ENCODE measurements around the gene PDE4D.
"Not testable (repeated sequence)": the region's sequence is repeated elsewhere in the genome, so short reads cannot be mapped to it uniquely, and the experiment has no call there.

PDE4D gene

DNA sequence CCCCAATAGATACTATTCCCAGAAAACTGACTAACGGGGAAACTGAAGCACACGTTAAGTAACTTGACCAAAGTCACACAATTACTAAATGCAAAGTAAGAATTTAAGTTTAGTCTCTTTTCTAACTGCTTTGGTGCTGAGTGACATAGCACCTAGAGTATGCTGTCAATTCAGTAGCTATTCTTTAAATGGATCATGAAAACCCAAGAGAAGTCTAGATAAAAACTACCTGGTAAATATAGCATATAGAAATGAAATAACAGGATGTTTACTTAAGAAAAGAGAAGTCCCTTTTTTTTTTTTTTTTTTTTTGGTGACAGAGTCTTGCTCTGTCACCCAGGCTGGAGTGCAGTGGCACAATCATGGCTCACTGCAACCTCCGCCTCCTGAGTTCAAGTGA lies 129.2 kb downstream of the PDE4D start:
- TF ChIP-seq TCF4 (CRISPR knock-in tag; IDR thresholded peaks at IDR 0.05; ENCODE audit: borderline replicate concordance) (no peak), CSDC2 (CRISPR knock-in tag; IDR thresholded peaks at IDR 0.05) (no peak), SNAI2 (CRISPR knock-in tag; IDR thresholded peaks at IDR 0.05) (no peak), RARB (CRISPR knock-in tag; IDR thresholded peaks at IDR 0.05) (no peak), ISL1 (CRISPR knock-in tag; IDR thresholded peaks at IDR 0.05) (no peak), ZFP30 (CRISPR knock-in tag; IDR thresholded peaks at IDR 0.05) (no peak), PPARA (CRISPR knock-in tag; IDR thresholded peaks at IDR 0.05; ENCODE audit: borderline replicate concordance) (no peak), OSR1 (CRISPR knock-in tag; IDR thresholded peaks at IDR 0.05) (no peak), ZFP3 (CRISPR knock-in tag; IDR thresholded peaks at IDR 0.05) (no peak), ESRRG (CRISPR knock-in tag; IDR thresholded peaks at IDR 0.05) (no peak), ZNF8 (CRISPR knock-in tag; IDR thresholded peaks at IDR 0.05) (no peak), ARNTL (CRISPR knock-in tag; IDR thresholded peaks at IDR 0.05; ENCODE audit: borderline replicate concordance, low read depth) (no peak)
- TF ChIP-seq, protein P1, sequence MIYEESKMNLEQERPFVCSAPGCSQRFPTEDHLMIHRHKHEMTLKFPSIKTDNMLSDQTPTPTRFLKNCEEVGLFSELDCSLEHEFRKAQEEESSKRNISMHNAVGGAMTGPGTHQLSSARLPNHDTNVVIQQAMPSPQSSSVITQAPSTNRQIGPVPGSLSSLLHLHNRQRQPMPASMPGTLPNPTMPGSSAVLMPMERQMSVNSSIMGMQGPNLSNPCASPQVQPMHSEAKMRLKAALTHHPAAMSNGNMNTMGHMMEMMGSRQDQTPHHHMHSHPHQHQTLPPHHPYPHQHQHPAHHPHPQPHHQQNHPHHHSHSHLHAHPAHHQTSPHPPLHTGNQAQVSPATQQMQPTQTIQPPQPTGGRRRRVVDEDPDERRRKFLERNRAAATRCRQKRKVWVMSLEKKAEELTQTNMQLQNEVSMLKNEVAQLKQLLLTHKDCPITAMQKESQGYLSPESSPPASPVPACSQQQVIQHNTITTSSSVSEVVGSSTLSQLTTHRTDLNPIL (CRISPR knock-in tag; IDR thresholded peaks at IDR 0.05; ENCODE audit: low read depth) = no peak
- TF ChIP-seq, protein P2, sequence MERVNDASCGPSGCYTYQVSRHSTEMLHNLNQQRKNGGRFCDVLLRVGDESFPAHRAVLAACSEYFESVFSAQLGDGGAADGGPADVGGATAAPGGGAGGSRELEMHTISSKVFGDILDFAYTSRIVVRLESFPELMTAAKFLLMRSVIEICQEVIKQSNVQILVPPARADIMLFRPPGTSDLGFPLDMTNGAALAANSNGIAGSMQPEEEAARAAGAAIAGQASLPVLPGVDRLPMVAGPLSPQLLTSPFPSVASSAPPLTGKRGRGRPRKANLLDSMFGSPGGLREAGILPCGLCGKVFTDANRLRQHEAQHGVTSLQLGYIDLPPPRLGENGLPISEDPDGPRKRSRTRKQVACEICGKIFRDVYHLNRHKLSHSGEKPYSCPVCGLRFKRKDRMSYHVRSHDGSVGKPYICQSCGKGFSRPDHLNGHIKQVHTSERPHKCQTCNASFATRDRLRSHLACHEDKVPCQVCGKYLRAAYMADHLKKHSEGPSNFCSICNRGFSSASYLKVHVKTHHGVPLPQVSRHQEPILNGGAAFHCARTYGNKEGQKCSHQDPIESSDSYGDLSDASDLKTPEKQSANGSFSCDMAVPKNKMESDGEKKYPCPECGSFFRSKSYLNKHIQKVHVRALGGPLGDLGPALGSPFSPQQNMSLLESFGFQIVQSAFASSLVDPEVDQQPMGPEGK (CRISPR knock-in tag; IDR thresholded peaks at IDR 0.05; ENCODE audit: borderline replicate concordance) = no peak
- TF ChIP-seq, protein P3, sequence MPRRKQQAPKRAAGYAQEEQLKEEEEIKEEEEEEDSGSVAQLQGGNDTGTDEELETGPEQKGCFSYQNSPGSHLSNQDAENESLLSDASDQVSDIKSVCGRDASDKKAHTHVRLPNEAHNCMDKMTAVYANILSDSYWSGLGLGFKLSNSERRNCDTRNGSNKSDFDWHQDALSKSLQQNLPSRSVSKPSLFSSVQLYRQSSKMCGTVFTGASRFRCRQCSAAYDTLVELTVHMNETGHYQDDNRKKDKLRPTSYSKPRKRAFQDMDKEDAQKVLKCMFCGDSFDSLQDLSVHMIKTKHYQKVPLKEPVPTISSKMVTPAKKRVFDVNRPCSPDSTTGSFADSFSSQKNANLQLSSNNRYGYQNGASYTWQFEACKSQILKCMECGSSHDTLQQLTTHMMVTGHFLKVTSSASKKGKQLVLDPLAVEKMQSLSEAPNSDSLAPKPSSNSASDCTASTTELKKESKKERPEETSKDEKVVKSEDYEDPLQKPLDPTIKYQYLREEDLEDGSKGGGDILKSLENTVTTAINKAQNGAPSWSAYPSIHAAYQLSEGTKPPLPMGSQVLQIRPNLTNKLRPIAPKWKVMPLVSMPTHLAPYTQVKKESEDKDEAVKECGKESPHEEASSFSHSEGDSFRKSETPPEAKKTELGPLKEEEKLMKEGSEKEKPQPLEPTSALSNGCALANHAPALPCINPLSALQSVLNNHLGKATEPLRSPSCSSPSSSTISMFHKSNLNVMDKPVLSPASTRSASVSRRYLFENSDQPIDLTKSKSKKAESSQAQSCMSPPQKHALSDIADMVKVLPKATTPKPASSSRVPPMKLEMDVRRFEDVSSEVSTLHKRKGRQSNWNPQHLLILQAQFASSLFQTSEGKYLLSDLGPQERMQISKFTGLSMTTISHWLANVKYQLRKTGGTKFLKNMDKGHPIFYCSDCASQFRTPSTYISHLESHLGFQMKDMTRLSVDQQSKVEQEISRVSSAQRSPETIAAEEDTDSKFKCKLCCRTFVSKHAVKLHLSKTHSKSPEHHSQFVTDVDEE (CRISPR knock-in tag; IDR thresholded peaks at IDR 0.05) = no peak
- TF ChIP-seq, protein P4, sequence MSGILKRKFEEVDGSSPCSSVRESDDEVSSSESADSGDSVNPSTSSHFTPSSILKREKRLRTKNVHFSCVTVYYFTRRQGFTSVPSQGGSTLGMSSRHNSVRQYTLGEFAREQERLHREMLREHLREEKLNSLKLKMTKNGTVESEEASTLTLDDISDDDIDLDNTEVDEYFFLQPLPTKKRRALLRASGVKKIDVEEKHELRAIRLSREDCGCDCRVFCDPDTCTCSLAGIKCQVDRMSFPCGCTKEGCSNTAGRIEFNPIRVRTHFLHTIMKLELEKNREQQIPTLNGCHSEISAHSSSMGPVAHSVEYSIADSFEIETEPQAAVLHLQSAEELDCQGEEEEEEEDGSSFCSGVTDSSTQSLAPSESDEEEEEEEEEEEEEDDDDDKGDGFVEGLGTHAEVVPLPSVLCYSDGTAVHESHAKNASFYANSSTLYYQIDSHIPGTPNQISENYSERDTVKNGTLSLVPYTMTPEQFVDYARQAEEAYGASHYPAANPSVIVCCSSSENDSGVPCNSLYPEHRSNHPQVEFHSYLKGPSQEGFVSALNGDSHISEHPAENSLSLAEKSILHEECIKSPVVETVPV (CRISPR knock-in tag; IDR thresholded peaks at IDR 0.05) = no peak
- TF ChIP-seq, protein P5, sequence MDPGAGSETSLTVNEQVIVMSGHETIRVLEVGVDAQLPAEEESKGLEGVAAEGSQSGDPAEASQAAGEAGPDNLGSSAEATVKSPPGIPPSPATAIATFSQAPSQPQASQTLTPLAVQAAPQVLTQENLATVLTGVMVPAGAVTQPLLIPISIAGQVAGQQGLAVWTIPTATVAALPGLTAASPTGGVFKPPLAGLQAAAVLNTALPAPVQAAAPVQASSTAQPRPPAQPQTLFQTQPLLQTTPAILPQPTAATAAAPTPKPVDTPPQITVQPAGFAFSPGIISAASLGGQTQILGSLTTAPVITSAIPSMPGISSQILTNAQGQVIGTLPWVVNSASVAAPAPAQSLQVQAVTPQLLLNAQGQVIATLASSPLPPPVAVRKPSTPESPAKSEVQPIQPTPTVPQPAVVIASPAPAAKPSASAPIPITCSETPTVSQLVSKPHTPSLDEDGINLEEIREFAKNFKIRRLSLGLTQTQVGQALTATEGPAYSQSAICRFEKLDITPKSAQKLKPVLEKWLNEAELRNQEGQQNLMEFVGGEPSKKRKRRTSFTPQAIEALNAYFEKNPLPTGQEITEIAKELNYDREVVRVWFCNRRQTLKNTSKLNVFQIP (CRISPR knock-in tag; IDR thresholded peaks at IDR 0.05; ENCODE audit: borderline replicate concordance, low read depth) = no peak
- no peak for ATAC-seq

DNA sequence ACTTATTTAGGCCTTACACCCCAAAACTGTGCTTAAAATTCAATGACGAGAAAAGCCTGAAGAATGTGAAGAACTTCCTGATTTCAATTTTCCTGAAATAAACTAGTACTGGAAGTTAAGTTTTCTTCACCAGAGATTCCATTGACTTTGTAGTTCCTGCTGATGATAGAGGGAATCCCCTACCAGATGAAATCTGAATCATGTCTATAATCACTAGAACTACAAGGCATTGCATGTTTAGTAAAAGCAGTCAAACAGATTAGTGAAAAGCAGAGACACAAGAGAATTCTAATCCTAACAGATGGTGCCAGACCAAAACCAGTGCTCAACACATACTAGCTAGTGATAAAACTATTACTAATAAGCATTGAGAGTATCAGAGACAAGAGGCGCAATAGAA lies 130.0 kb downstream of the PDE4D start:
- TF ChIP-seq, protein P1 (CRISPR knock-in tag; IDR thresholded peaks at IDR 0.05; ENCODE audit: low read depth) = no peak
- TF ChIP-seq, protein P2 (CRISPR knock-in tag; IDR thresholded peaks at IDR 0.05; ENCODE audit: borderline replicate concordance) = no peak
- TF ChIP-seq CSDC2 (CRISPR knock-in tag; IDR thresholded peaks at IDR 0.05) (no peak), TCF4 (CRISPR knock-in tag; IDR thresholded peaks at IDR 0.05; ENCODE audit: borderline replicate concordance) (no peak), BACH2 (CRISPR knock-in tag; IDR thresholded peaks at IDR 0.05; ENCODE audit: borderline replicate concordance) (no peak), ZNF70 (CRISPR knock-in tag; IDR thresholded peaks at IDR 0.05) (no peak), RARB (CRISPR knock-in tag; IDR thresholded peaks at IDR 0.05) (no peak), PPARA (CRISPR knock-in tag; IDR thresholded peaks at IDR 0.05; ENCODE audit: borderline replicate concordance) (no peak), ISL1 (CRISPR knock-in tag; IDR thresholded peaks at IDR 0.05) (no peak), ZFP30 (CRISPR knock-in tag; IDR thresholded peaks at IDR 0.05) (no peak), ESRRG (CRISPR knock-in tag; IDR thresholded peaks at IDR 0.05) (no peak), ARNTL (CRISPR knock-in tag; IDR thresholded peaks at IDR 0.05; ENCODE audit: borderline replicate concordance, low read depth) (no peak), SNAI2 (CRISPR knock-in tag; IDR thresholded peaks at IDR 0.05) (no peak), ZNF565 (CRISPR knock-in tag; conservative IDR thresholded peaks at IDR 0.05; ENCODE audit: low read depth) (no peak), OSR1 (CRISPR knock-in tag; IDR thresholded peaks at IDR 0.05) (no peak)
- TF ChIP-seq, protein P5 (CRISPR knock-in tag; IDR thresholded peaks at IDR 0.05; ENCODE audit: borderline replicate concordance, low read depth) = no peak
- ATAC-seq = no peak

DNA sequence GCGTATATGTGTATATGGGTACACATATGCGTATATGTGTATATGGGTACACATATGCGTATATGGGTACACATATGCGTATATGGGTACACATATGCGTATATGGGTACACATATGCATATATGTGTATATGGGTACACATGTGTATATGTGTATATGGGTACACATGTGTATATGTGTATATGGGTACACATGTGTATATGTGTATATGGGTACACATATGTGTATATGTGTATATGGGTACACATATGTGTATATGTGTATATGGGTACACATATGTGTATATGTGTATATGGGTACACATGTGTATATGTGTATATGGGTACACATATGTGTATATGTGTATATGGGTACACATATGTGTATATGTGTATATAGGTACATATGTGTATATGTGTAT lies 131.3 kb downstream of the PDE4D start:
- not testable (repeated sequence) for ATAC-seq

Data from SK-N-SH treated with all-trans-retinoic acid at 6 μM for 48 hours (cell line).